HG02884 (cell line): ENCODE results near the gene CNGA3.

Source experiments
- ATAC-seq: cut with Tn5 transposase; IDR thresholded peaks from one replicate; pipeline ENCODE4 v1.9.1; 2021; ENCODE audit warnings: mild to moderate bottlenecking, moderate library complexity; ENCODE audit not compliant: unreplicated experiment

Gene CNGA3

DNA sequence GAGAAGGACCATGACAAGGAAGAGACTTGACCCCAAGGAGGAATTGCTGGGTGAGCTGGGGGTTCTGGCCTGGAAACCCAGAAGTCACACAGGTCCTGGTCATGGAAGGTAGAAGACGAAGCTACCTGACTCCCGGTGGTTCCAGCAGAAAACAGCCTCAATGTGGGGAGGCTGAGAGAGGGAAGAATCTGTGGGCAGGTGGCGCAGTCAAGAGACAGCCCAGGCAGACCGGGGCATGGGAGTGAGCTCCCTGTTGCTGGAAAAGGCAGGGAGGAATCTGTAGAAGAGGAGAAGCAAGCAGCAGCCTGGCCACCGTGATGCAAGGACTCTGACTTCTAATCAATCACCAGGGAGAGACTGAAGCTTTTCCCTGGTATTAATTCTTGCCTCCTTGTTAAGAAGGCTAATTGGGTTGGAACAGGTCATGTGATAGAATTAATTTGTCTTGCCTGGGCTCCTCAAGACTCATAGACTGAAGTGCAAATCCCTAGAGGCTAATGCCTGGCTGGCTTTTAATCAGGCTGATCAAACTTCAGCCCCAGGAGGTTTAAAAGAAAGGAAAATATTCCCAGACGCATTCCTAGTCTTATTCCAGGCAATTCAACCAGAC is 30.1 kb downstream of the CNGA3 start:
- ATAC-seq = no peak

GRCh38 chr2:98376996-98377395 is 30.7 kb downstream of the CNGA3 start:
- no peak for ATAC-seq

GRCh38 chr2:98377544-98377943 is 31.3 kb downstream of the CNGA3 start:
- no peak for ATAC-seq

DNA sequence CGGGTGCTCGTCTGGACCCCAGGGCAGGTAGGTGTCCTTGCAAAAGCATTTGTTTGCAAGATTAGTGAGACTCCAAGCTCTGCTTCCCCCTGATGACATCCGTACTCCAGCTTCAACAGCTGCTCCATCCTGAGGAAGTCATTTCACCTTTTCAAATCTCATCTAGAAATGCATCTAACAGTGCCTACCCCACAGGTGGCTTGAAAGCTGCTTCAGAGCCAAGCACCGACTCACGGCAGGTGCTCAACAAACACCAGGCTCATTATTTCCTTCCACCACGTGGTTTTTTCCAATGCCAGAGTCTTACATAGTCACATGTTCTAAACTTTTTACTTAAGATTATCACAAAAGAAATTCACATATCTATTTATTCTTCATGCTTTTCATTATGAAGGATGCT is 31.9 kb downstream of the CNGA3 start:
- ATAC-seq = no peak

GRCh38 chr2:98378901-98379300 is 32.6 kb downstream of the CNGA3 start:
- no peak for ATAC-seq

- no peak for ATAC-seq
Observed at GRCh38 chr2:98379311-98380202, 33.3 kb downstream of the CNGA3 start.

- no peak for ATAC-seq
Observed at GRCh38 chr2:98380203-98380535, 33.9 kb downstream of the CNGA3 start.

DNA sequence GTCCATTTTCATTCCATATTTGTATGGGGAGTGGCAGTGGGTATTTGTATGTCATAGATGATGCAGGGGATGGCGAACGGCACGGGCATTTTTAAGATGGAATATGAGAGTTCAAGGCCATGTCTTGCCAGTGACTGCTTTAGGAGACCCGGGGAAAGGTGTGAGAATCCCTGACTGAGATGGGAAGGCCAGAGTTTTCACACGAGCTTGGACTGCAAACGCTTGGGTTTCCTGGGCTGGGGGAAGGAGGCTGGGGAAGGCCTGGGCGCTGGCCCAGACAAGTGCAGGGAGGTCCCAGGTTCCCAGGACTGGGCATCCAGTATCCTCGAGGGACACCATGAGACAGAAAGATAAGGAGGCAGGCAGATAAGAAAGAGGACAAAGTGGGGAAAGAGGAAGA is 35.2 kb downstream of the CNGA3 start:
- no peak for ATAC-seq

DNA sequence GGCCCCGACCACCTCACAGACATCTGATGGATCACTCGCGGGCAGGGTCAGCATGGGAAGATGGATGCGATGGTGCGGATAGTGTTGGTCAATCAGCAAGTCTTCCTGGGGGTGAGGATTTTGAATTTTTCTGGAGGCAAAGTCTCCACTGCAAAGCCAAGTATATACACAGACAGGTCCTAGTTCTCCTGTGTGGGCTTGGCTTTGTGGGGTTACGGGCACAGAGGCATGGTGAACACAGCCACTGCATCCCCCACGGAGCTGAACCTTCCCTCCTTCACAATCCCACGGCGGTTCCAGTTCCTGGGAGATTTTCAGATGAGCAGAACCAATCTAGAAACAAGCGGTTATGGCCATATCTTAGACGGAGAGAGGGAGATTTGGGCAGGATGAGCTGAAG is 35.8 kb downstream of the CNGA3 start:
- ATAC-seq = no peak

DNA sequence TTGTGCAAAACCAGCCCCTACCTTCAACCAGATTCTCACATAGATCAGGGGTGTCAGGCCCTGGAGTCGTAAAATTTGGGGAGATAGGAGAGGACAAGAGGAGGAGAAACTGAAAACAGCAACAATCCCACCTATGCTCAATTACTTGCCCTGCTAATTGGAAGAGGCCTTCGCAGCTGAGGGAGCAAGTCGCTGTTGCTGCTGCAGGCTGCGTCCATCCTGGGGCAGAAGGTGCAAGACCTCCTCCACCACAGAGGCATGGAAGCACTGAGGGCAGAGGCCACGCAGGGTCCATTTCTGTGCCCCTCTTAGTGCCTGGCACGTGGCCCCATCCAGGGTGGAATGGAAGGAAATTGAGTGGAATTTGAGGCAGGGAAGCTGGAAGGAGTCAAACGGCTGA is 36.5 kb downstream of the CNGA3 start:
- ATAC-seq = no peak

- no peak for ATAC-seq
Observed at GRCh38 chr2:98383166-98383565, 36.9 kb downstream of the CNGA3 start.

DNA sequence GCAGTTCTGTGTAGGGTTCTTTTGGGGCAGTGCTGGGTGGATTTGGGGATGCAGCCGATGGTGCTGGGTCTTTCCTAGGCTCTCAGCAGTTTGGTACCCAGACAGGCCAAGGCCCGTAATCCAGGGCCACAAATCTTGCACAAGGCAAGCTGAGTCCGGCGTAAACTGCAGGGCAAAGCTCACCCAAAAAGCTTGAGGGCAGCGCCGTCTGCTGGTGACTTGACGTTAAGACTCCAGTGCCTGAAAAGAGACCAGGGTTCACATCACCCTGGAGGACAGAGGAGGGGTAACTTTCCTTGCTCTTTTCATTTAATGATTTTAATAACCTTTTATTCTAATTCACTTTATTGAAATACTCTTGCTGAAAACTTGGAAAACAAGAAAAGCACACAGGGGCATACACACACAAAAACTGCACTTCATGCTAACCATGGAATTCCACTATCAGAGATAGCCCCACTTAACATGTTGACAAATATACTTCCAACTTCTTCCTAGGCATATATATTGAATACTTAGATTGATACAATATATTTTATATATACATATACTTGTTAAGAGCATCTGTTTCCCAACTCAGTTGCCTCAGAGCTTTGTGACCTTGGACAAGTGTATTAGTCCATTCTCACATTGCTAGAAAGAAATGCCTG is 38.9 kb downstream of the CNGA3 start:
- no peak for ATAC-seq

DNA sequence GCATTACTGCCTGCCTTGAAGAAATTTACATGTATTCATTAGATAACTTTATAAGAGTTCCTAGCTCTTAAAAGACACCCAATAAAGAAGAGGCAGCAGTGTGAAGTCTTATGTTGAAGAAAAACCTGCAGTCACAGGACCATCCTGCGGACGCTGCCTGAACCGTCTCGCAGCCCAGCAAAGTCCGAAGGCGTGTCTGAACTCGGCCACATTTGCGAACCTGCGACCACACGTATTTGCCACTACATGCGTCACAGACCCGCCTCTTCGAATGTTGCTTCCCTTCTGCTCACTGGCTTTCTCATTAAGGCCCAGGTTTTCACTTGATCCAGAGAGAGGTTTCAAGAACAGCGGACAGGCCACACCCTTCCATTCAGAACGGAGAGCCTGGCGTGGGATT is 41.2 kb downstream of the CNGA3 start:
- ATAC-seq = no peak

DNA sequence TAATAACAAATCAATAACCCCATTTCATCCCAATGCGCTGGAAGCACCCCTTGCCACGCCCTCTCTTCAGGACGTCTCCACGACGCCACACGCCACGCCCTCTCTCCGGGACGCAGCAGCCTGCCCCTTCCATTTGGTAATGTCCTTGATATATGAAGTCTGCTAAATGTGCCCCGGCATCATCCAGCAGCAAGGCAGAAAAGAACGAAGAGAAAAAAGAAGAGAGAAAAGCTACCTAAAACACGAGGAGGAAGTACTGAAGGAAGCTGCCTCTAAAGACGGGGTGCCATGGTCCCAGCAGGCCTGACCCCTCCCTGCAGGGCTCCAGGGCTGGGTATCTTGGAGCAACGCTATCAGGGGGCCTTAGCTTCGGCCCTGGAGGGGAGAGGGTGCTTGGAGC is 41.8 kb downstream of the CNGA3 start:
- ATAC-seq = no peak

GRCh38 chr2:98388601-98389250 is 42.5 kb downstream of the CNGA3 start:
- ATAC-seq = no peak

DNA sequence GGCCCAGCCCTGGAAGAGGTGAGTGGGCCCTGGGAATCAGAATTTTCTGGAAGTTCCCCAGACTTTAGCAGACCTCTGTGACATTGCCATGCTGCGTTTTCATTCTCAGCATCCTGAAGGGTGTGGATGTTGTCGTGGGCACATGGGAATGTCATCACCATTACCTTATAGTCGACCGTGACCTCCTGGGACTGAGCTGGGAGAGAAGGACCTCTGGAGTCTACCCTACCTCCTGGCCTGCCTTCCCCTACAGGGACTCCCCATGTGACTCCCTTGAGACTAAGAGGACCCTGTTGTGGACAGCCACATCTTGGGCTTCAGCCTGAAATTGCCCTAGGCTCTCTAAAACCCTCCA is 43.0 kb downstream of the CNGA3 start:
- no peak for ATAC-seq

- no peak for ATAC-seq
Observed at GRCh38 chr2:98390571-98391476, 44.6 kb downstream of the CNGA3 start.

GRCh38 chr2:98391581-98392270 is 45.5 kb downstream of the CNGA3 start:
- ATAC-seq = no peak

DNA sequence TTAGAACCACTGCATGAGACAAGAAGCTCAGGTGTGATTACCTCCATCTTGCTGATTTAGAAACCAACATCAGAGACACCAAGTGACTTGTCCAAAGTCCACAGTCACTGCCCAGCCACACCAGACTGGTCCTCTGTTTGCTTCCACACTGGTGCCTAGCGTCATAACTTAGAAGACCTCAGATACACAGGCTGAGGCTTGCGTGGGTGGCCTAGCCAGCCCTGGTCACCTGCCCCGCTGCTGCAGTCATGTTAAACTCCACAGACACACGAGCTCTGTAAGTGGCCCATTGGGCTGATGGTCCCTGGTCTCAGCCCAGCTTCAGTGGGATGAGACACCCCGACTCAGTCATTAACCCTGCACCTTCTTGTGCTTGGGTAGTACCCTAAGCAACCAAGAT is 47.1 kb downstream of the CNGA3 start:
- no peak for ATAC-seq

- ATAC-seq = no peak
Observed at GRCh38 chr2:98394595-98395153, 48.4 kb downstream of the CNGA3 start.
